Renal cortical epithelial cell (primary cell): ENCODE results near the gene SIPA1. TPM values are rescaled to one million over a fixed set of nuclear protein-coding genes. Genes with fewer than 3 reads are reported as not detected.

ENCODE experiments used
- total RNA-seq: library from RNA; depleted of rRNA; stranded (reverse); fragments of >200 nt; gene quantifications from 2 replicates; pipeline ENCODE4 v1.2.3, GENCODE V29; 2014

The SIPA1 gene
- total RNA-seq, 1 donor from 2014 or later = 29.1 TPM

Other genes starting within 250 kb of the SIPA1 start
- 17.4 and 141 TPM in 2 replicates for gene NEAT1, start 215.3 kb upstream of the SIPA1 start, total RNA-seq
- gene MALAT1, start 139.1 kb upstream of the SIPA1 start, total RNA-seq = 3,367 and 12,764 TPM in 2 replicates
- 48.8 and 57.2 TPM in 2 replicates for gene SCYL1, start 113.0 kb upstream of the SIPA1 start, total RNA-seq
- gene LTBP3, start 79.7 kb upstream of the SIPA1 start, total RNA-seq = 11.6 and 82.8 TPM in 2 replicates
- 33.8 and 53.1 TPM in 2 replicates for gene ZNRD2, start 67.6 kb upstream of the SIPA1 start, total RNA-seq
- 10.1 and 14.8 TPM in 2 replicates for gene FAM89B, start 65.6 kb upstream of the SIPA1 start, total RNA-seq
- gene EHBP1L1, start 62.0 kb upstream of the SIPA1 start, total RNA-seq = 31.0 and 39.4 TPM in 2 replicates
- gene KCNK7, start 42.3 kb upstream of the SIPA1 start, total RNA-seq = 0.20 TPM in 1 of 2 replicates, not detected in the other
- 27.1 and 43.3 TPM in 2 replicates for gene MAP3K11, start 23.9 kb upstream of the SIPA1 start, total RNA-seq
- 16.7 and 50.2 TPM in 2 replicates for gene PCNX3, start 22.3 kb upstream of the SIPA1 start, total RNA-seq
- 15.3 and 23.2 TPM in 2 replicates for gene RELA, start 24.8 kb downstream of the SIPA1 start, total RNA-seq
- 29.5 and 33.7 TPM in 2 replicates for gene KAT5, start 74.2 kb downstream of the SIPA1 start, total RNA-seq
- 17.2 and 21.5 TPM in 2 replicates for gene RNASEH2C, start 82.7 kb downstream of the SIPA1 start, total RNA-seq
- 10.6 and 17.2 TPM in 2 replicates for gene AP5B1, start 142.9 kb downstream of the SIPA1 start, total RNA-seq
- 0.20 and 5.2 TPM in 2 replicates for gene OVOL1, start 149.0 kb downstream of the SIPA1 start, total RNA-seq
- 0.40 TPM in 1 of 2 replicates, not detected in the other for gene SNX32, start 195.9 kb downstream of the SIPA1 start, total RNA-seq
- gene CFL1, start 220.1 kb downstream of the SIPA1 start, total RNA-seq = 1,035 and 1,160 TPM in 2 replicates
- 37.0 and 52.4 TPM in 2 replicates for gene MUS81, start 222.3 kb downstream of the SIPA1 start, total RNA-seq
- gene EFEMP2, start 234.7 kb downstream of the SIPA1 start, total RNA-seq = 18.9 and 35.0 TPM in 2 replicates
- 0.35 TPM in 1 of 2 replicates, not detected in the other for gene CTSW, start 241.7 kb downstream of the SIPA1 start, total RNA-seq